Endothelial cell of umbilical vein (primary cell): ENCODE measurements around the gene RND2. TPM values are rescaled to one million over a fixed set of nuclear protein-coding genes. Genes with fewer than 3 reads are reported as not detected.

Experiments used
- BruUV-seq: library from RNA; stranded (reverse); fragments of 400-500 nt; replicated peaks from 2 replicates; lab custom pipeline; 2021; lab: Mats Ljungman, UMichigan
- CTCF ChIA-PET: fragments of 300-600, 350-600 bp; sonication (Branson Sonifier 250); formaldehyde crosslinking; loops from one replicate; lab custom pipeline; 2021; ENCODE audit warnings: antibody characterized with exemption, inconsistent platforms; lab: Charles Lee
- POLR2A ChIA-PET: fragments of 300-600, 350-600 bp; sonication (Branson Sonifier 250); formaldehyde crosslinking; loops from one replicate; lab custom pipeline; 2021; ENCODE audit warnings: antibody characterized with exemption, inconsistent platforms; lab: Charles Lee
- DNase-seq: peaks from one replicate; pipeline ENCODE4 v3.0.0-alpha.2; 2011; ENCODE audit warnings: low read depth, low spot score
- FAIRE-seq: peaks from 2 replicates; lab custom pipeline; 2011; peaks lifted over from hg19 to GRCh38; lab: Jason Lieb, UNC
- H2AFZ ChIP-seq: 2 replicates; pipeline ENCODE4 v1.6.0; 2012; ENCODE audit warnings: low read depth, low read length, control low read depth, inconsistent platforms
- H3K27ac ChIP-seq: 2 replicates; pipeline ENCODE4 v1.5.1; 2011; ENCODE audit warnings: low read depth, mild to moderate bottlenecking, control low read depth, low read length, moderate library complexity; ENCODE audit not compliant: insufficient read depth
- H3K27me3 ChIP-seq, 2 experiments: 2 replicates each; pipeline versions ENCODE4 v1.6.0 to v1.6.1; 2011; ENCODE audit warnings: low read length in 2 of 2, mixed read lengths in 1 of 2; ENCODE audit not compliant: control insufficient read depth in 2 of 2, insufficient read depth in 2 of 2
- H3K36me3 ChIP-seq, 2 experiments: 2 replicates in 1 of 2; 3 replicates in 1 of 2; pipeline ENCODE4 v1.5.1; 2011; ENCODE audit warnings: low read length in 2 of 2, mild to moderate bottlenecking in 1 of 2, moderate library complexity in 1 of 2; ENCODE audit not compliant: control insufficient read depth in 2 of 2, insufficient read depth in 2 of 2; ENCODE audit errors: extremely low read depth in 1 of 2
- H3K4me1 ChIP-seq: 3 replicates; pipeline ENCODE4 v1.5.1; 2011; ENCODE audit warnings: mild to moderate bottlenecking, low read length; ENCODE audit not compliant: control insufficient read depth, insufficient read depth; ENCODE audit errors: extremely low read depth
- H3K4me2 ChIP-seq: 2 replicates; pipeline ENCODE4 v1.6.1; 2011; ENCODE audit warnings: low read length, control low read depth, mixed read lengths; ENCODE audit not compliant: insufficient read depth
- H3K4me3 ChIP-seq, 3 experiments: fragments of 200-600 bp in 1 of 3; sonication (generic), shearing (Covaris generic) in 1 of 3; replicated peaks in 1 of 3; 2 replicates each; pipeline ENCODE4 v1.5.1; 2011 to 2016; ENCODE audit warnings: control low read depth in 3 of 3, low read length in 3 of 3, mild to moderate bottlenecking in 2 of 3, inconsistent platforms in 1 of 3, low read depth in 1 of 3, moderate library complexity in 1 of 3; ENCODE audit not compliant: insufficient read depth in 1 of 3
- H3K79me2 ChIP-seq: 2 replicates; pipeline ENCODE4 v1.6.0; 2012; ENCODE audit warnings: low read length, inconsistent platforms; ENCODE audit not compliant: control insufficient read depth, insufficient read depth
- H3K9ac ChIP-seq: replicated peaks from 2 replicates; pipeline ENCODE3; 2011; ENCODE audit warnings: low read length, control low read depth; ENCODE audit not compliant: insufficient read depth; ENCODE audit errors: extremely low read depth
- H3K9me1 ChIP-seq: replicated peaks from 3 replicates; pipeline ENCODE4 v1.6.0; 2011; ENCODE audit warnings: mild to moderate bottlenecking, low read length; ENCODE audit not compliant: control insufficient read depth, insufficient read depth; ENCODE audit errors: extremely low read depth
- H3K9me3 ChIP-seq: replicated peaks from 2 replicates; pipeline ENCODE4 v1.5.1; 2012; ENCODE audit warnings: low read length, inconsistent platforms; ENCODE audit not compliant: control insufficient read depth, insufficient read depth
- H4K20me1 ChIP-seq: replicated peaks from 2 replicates; pipeline ENCODE3; 2011; ENCODE audit warnings: mild to moderate bottlenecking, low read length; ENCODE audit not compliant: control insufficient read depth, insufficient read depth; ENCODE audit errors: extremely low read depth
- EZH2 ChIP-seq: IDR thresholded peaks from 2 replicates; pipeline ENCODE4 v1.6.1; 2012; ENCODE audit warnings: borderline replicate concordance, low read depth, mild to moderate bottlenecking, moderate library complexity, low read length, inconsistent platforms; ENCODE audit not compliant: severe bottlenecking
- FOS ChIP-seq: IDR thresholded peaks from 2 replicates; pipeline ENCODE4 v1.6.1; 2011; ENCODE audit warnings: mild to moderate bottlenecking, low read length, moderate library complexity, borderline replicate concordance; ENCODE audit not compliant: insufficient read depth
- GATA2 ChIP-seq: IDR thresholded peaks from 2 replicates; pipeline ENCODE4 v1.7.0; 2011; ENCODE audit warnings: low read depth, mild to moderate bottlenecking, moderate library complexity, mixed read lengths, low read length; ENCODE audit not compliant: insufficient read length, insufficient read depth
- JUN ChIP-seq: IDR thresholded peaks from 2 replicates; pipeline ENCODE4 v1.6.1; 2011; ENCODE audit warnings: borderline replicate concordance, low read depth; ENCODE audit not compliant: insufficient read length, insufficient read depth
- MYC ChIP-seq: IDR thresholded peaks from one replicate; pipeline ENCODE4 v1.6.1; 2011; ENCODE audit warnings: mild to moderate bottlenecking, low read depth, low read length
- POLR2A ChIP-seq: IDR thresholded peaks from 2 replicates; pipeline ENCODE4 v1.6.1; 2012; ENCODE audit warnings: low read depth, mild to moderate bottlenecking, control low read depth, low read length
- POLR2AphosphoS5 ChIP-seq: IDR thresholded peaks from 2 replicates; pipeline ENCODE4 v1.6.1; 2012; ENCODE audit warnings: low read depth, mild to moderate bottlenecking, control low read depth, low read length, moderate library complexity; ENCODE audit not compliant: insufficient read depth
- dilution Hi-C: fragments of 300-500 bp; cut with MboI; formaldehyde crosslinking; loops from one replicate; pipeline ENCODE4 v1.15.0; 2019; ENCODE audit warnings: low sequenced_read_pairs; ENCODE audit not compliant: extremely low pct_ligation_motif_present
- intact Hi-C: fragments of 100-400 bp; cut with micrococcal nuclease; formaldehyde crosslinking; loops from one replicate; pipeline ENCODE4 v1.10.0; 2022
- polyA plus RNA-seq, 4 experiments: library from polyadenylated mRNA; depleted of rRNA in 3 of 4; stranded (reverse) in 3 of 4; unstranded in 1 of 4; fragments of >200 nt; gene quantifications; 2 replicates each; pipeline versions ENCODE4 v1.2.1 to v1.2.3, GENCODE V29; 2011 to 2012; ENCODE audit warnings: missing spikeins in 1 of 4
- total RNA-seq: library from RNA; stranded (reverse); gene quantifications from 2 replicates; pipeline ENCODE4 v1.2.3, GENCODE V29; 2021
- TF ChIP-seq, protein P1 (sequence below): IDR thresholded peaks from 2 replicates; pipeline ENCODE4 v1.6.1; 2011; ENCODE audit not compliant: insufficient read depth, insufficient read length
- TF ChIP-seq, protein P2 (sequence below), 2 donors: IDR thresholded peaks; 1 replicate in 1 of 2; 2 replicates in 1 of 2; pipeline ENCODE4 v1.5.1; 2011; ENCODE audit warnings: low read length in 2 of 2, mild to moderate bottlenecking in 2 of 2, moderate library complexity in 2 of 2, control low read depth in 1 of 2, inconsistent platforms in 1 of 2, low read depth in 1 of 2; ENCODE audit not compliant: insufficient read depth in 1 of 2; ENCODE audit errors: extremely low read depth in 1 of 2

The RND2 gene
- total and polyA plus RNA-seq, 2 donors (not counting 3 experiments of a cell fraction or from before 2014, with no cell fraction given) = 0.81 to 0.97 TPM

DNA sequence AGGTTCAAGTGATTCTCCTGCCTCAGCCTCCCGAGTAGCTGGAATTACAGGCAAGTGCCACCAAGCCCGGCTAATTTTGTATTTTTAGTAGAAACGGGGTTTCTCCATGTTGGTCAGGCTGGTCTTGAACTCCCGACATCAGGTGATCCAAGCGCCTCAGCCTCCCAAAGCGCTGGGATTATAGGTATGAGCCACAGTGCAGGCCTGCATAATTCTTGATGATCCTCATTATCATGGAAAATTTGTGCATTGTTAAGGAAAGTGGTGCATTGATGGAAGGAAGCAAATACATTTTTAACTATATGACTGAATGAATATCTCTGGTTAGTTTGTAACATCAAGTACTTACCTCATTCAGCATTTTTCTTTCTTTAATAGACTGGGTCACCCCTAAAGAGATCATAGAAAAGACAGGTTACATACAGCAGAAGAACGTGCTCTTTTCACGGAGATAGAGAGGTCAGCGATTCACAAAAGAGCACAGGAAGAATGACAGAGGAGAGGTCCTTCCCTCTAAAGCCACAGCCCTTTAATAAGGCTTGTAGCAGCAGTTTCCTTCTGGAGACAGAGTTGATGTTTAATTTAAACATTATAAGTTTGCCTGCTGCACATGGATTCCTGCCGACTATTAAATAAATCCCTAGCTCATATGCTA lies 38.1 kb downstream of the RND2 start:
- H3K27me3 ChIP-seq = no peaks in the 10 kb centered on the region
- CTCF ChIA-PET = interaction anchor here (1.0 kb wide), 1 partner anchor 38 kb away, joined by 3 read pairs; no protein-coding TSS in a partner anchor
- no peak overlapping the region for H3K4me3 ChIP-seq
- no peak for FAIRE-seq
- no peaks in the 10 kb centered on the region for H4K20me1 ChIP-seq
- H3K4me1 ChIP-seq = no peaks in the 10 kb centered on the region
- H3K79me2 ChIP-seq = no peaks in the 10 kb centered on the region
- H2AFZ ChIP-seq = no peak overlapping the region
- no peak for TF ChIP-seq POLR2A
- no peak for TF ChIP-seq EZH2
- TF ChIP-seq, protein P1, sequence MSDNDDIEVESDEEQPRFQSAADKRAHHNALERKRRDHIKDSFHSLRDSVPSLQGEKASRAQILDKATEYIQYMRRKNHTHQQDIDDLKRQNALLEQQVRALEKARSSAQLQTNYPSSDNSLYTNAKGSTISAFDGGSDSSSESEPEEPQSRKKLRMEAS = no peak
- TF ChIP-seq, protein P2, sequence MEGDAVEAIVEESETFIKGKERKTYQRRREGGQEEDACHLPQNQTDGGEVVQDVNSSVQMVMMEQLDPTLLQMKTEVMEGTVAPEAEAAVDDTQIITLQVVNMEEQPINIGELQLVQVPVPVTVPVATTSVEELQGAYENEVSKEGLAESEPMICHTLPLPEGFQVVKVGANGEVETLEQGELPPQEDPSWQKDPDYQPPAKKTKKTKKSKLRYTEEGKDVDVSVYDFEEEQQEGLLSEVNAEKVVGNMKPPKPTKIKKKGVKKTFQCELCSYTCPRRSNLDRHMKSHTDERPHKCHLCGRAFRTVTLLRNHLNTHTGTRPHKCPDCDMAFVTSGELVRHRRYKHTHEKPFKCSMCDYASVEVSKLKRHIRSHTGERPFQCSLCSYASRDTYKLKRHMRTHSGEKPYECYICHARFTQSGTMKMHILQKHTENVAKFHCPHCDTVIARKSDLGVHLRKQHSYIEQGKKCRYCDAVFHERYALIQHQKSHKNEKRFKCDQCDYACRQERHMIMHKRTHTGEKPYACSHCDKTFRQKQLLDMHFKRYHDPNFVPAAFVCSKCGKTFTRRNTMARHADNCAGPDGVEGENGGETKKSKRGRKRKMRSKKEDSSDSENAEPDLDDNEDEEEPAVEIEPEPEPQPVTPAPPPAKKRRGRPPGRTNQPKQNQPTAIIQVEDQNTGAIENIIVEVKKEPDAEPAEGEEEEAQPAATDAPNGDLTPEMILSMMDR (IDR thresholded peaks at IDR 0.05; ENCODE audit: extremely low read depth in 1 of 2, insufficient read depth in 1 of 2, low read depth in 1 of 2, low read length in 2 of 2) = no peak
- TF ChIP-seq JUN = no peak
- no peak for TF ChIP-seq FOS
- TF ChIP-seq MYC = no peak
- TF ChIP-seq POLR2AphosphoS5 = no peak
- no peak for TF ChIP-seq GATA2
- intact Hi-C loops = no loop called here
- BruUV-seq = no TSS peak
- dilution Hi-C loops = no loop called here
- H3K4me2 ChIP-seq = no peak overlapping the region
- no peaks in the 10 kb centered on the region for H3K9me1 ChIP-seq
- H3K27ac ChIP-seq = no peak overlapping the region
- no peak for DNase-seq
- peaks cover 0 to 2% of the 10 kb centered on the region in 2 experiments for H3K36me3 ChIP-seq
- H3K9ac ChIP-seq = no peak overlapping the region
- no peaks in the 10 kb centered on the region for H3K9me3 ChIP-seq
- POLR2A ChIA-PET = no interaction called here
